Measurements from ENCODE around the gene MT1G. TPM values are rescaled to one million over a fixed set of nuclear protein-coding genes. Genes with fewer than 3 reads are reported as not detected.
"Not testable (repeated sequence)": the region's sequence is repeated elsewhere in the genome, so short reads cannot be mapped to it uniquely, and the experiment has no call there.

The MT1G gene
- total RNA-seq = 1.8 TPM

- DNase-seq = no peak
Measured at GRCh38 chr16:56667581-56668571, at the start of gene MT1G. Gene MT1G (minus strand): TSS chr16:56668065. CDS start chr16:56667993, 72 bp downstream.

GRCh38 chr16:56717532-56717931, 49.7 kb upstream of the MT1G start:
- DNase-seq = not testable (repeated sequence)

GRCh38 chr16:56716761-56717160, 48.9 kb upstream of the MT1G start:
- peak; percentile 44 for DNase-seq

- DNase-seq = no peak
Measured at GRCh38 chr16:56715126-56715525, 47.3 kb upstream of the MT1G start.

GRCh38 chr16:56713794-56714193, 45.9 kb upstream of the MT1G start:
- no peak for DNase-seq

DNA sequence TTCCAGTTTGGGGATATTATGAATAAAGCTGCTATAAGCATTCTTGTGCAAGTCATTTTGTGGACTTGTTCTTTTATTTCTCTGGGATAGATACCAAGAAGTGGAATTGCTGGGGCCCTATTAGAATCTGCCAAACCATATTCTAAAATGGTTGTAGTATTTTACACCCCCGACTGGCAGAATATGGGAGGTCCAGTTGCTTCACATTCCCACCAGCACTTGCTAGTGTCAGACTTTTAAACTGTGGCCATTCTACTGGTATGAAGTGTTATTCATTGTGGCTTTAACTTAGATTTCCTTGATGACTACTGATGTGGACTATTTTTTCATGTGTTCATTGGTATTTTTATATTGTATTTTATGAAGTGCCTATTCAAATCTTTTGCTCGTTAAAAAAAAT, 44.0 kb upstream of the MT1G start:
- DNase-seq = no peak

DNA sequence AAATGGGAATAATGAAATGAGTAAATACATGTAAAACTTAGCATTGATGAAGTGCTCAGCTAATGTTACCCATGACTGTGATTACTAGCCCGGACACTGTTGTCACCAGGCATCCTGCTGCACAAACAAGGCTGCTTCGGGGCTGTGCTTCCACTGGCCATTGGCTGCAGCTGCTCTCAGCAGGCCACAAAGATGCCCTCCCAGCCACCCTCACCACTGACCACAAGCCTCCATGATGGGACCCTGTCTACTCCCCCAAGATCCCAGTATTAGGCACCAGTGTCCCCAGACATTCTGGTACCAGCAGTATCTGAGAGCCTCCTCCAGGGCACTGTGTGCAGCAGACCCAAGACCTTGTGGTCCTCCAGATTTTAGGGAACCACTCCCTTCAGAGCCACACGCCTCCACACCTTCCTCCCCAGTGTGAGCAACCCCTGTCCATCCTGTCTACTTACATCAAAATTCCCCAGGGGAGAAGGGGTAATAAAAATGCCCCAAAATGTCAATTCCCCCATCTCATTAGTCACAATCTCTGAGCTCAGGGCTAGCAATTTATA, 42.4 kb upstream of the MT1G start:
- DNase-seq = no peak

GRCh38 chr16:56709443-56710040, 41.7 kb upstream of the MT1G start:
- DNase-seq = no peak

DNA sequence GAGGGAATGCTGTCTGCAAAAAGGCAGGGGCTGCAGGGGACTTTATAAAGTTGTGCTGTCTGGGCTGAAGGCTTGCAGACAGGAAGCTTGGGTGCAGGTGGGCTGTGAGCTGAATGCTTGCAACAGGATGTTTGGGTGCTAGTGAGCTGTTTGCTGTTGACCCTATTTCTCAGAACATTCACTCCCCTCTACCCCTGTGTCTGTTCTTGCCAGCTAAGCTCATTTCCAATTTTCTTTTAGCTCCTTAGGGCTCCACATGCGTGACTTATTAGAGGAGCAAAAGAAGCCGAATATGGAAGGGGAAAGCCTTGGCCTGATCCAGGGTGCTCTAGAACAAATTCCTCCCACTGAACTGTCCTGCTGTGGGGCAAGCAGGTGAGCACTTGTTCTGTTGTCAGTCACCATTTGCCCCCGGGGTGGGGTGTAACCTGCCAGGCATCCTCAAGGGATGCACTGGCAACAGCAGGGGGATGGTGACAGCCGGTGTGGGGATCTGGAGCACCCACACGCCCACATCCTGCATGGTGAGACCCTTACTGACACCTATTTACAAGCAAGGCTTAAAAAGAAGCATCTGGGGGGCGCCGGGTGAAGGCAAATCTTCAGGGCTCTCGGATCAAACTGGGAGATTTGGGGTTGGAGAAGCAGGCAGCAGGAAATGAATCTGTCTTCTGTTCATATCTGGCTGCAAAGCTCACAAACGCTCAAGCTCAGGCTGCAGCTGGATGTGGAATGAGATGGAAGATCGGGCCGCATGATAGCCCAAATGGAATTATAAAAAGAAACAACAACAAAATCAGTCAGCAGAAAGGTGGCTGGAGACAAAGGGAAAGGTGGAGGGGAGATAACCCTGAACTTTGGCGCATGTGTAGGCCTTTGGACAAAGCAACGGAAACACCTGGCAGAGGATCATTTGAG, 40.9 kb upstream of the MT1G start:
- DNase-seq = no peak

DNA sequence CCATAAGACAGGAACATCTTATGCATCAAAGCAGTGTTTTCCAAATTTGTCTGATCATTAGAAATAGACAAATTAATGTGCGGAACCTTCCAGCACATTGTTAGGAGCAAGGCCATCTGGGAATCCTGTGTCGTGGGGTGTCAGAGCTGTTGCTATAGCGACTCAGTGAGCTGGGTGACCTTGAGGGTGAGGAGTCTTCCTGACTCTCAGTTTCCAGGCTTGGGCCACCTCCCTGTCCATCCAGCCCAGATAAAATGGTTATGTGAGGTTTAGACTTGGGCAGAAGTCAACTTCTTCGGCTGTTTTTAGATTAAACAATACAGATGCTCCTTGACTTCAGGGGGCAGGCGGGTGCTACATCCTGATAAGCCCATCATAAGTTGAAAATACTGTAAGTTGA, 35.0 kb upstream of the MT1G start:
- no peak for DNase-seq

GRCh38 chr16:56701534-56701933, 33.7 kb upstream of the MT1G start:
- DNase-seq = no peak

- no peak for DNase-seq
Measured at GRCh38 chr16:56700631-56701030, 32.8 kb upstream of the MT1G start.

GRCh38 chr16:56700195-56700594, 32.3 kb upstream of the MT1G start:
- DNase-seq = no peak

DNA sequence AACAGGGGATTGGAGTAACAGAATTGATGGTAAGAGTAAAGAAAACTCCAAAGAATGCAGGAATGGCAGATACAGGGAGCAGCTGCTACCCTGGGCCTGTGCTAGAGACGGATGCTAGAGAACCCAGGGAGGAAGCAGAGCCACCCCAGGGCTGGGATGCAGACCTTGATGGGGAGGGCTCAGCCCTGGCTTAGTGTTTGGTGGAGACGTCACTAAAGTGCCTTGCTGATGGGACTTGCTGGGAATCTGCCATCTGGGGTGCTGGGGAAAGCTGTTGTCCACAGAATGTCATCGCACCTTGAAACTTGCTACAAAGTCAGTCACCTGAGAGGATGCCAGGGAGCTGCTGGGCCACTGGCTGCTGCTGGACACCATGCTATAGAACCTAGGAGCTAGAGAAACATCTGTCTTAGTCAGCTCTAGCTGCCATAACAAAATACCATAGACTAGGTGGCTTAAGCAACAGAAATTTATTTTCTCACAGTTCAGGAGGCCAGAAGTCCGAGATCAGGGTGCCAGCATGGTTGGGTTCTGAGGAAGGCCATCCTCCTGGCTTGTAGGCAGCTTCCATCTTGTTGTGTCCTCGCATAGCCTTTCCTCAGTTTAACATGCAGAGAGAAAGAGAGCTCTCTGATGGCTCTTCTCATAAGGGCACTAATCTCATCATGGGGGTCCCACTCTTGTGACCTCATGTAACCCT, 29.7 kb upstream of the MT1G start:
- DNase-seq = no peak

GRCh38 chr16:56695246-56695645, 27.4 kb upstream of the MT1G start:
- DNase-seq = no peak

DNA sequence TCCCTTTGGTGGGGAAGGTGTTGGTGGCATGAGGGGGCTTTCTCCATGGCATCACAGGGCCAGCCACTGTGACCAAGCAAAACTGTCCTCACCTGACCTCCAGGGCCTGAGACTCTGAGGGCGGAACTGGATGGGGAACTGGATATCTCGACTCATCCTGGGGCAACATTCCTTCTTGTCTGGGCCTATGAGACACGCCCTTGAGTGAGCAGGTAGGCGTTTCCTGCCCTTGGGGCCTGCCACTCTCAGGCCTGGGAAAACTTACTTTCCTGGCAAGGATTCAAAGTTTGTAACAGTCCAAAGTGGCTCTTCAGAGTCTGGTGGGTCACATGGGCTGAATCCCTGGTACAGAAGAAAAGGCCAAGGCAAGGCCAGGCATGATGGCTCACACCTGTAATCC, 24.0 kb upstream of the MT1G start:
- DNase-seq = no peak

GRCh38 chr16:56690420-56691122, 22.7 kb upstream of the MT1G start:
- no peak for DNase-seq

- no peak for DNase-seq
Measured at GRCh38 chr16:56689171-56689570, 21.3 kb upstream of the MT1G start.

DNA sequence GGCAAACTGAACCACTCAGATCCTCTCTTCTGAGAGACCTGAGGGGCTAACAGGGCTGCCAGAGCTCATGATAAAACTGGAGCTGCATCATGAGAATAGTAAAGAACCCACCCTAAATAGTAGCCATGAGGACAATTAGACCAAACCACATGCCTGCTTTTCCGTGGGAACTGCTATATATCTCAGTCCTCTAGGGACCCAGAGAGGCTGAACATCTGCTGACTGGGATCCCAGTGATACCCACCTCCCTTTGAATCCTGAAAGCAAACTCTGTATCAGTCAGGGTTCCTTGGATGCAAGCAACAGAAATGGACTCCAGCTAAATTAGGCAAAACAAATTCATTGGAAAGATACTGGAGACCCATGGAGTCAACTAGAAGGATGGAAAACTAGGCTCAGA, 20.9 kb upstream of the MT1G start:
- no peak for DNase-seq

DNA sequence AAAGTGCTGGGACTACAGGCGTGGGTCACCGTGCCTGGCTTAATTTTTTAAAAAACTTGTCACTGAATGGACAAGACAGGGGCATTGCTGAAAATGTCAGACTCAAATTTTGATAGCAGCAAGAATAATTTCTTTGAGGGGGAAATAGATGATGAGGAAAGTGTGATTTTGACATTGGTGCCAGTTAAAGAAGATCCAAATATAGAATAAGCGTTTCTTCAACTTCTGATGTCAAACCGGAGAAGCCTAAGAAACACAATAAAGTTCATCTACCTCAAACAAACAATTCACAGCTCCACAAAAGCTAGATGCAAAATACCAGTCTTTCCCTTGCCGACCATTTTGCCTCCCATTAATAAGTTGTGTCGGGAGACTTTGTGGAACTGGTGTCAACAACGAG, 18.9 kb upstream of the MT1G start:
- DNase-seq = no peak

Data from skin of body (tissue), 2 donors.